ENCODE data around the gene BDKRB2. TPM values are rescaled to one million over a fixed set of nuclear protein-coding genes. Genes with fewer than 3 reads are reported as not detected.

Gene BDKRB2
- total RNA-seq, 1 experiment from 2014 or later, result 0.15 TPM

DNA sequence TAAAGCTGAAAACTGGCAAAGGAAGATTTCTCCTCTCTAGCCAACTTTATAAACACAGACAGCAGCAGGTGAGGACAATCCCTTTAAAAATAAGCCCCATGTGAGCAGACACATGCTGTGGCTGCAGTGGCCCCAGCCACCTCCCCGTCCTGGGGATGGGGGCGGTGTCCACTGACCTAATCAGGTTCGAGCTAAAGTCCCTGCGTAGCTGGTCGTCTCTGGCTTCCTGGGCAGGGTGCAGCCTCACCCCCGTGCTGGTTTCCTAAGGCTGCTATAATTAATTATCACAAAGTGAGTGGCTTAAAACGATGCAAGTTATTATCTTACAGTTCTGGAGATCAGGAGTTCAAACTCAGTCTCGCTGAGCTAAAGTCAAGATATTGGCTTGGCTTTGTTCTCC, 52.4 kb downstream of the BDKRB2 start:
- H2AK5ac ChIP-seq (ENCODE audit: insufficient read length, low read length), result no peak overlapping the region
- no peaks in the 10 kb centered on the region for H4K20me1 ChIP-seq (ENCODE audit: control insufficient read depth, insufficient read depth, insufficient read length)
- no peak overlapping the region for H3K56ac ChIP-seq (ENCODE audit: insufficient read length, low read depth, low read length)
- H3K4me1 Mint-ChIP-seq, result peaks cover 5 to 9% of the 10 kb centered on the region in 2 experiments
- H3K4me2 ChIP-seq (ENCODE audit: insufficient read depth, insufficient read length, low read length), result no peak overlapping the region
- H3K4ac ChIP-seq (ENCODE audit: low read depth, low read length), result no peak overlapping the region
- H3K36me3 Mint-ChIP-seq (ENCODE audit: insufficient read depth in 1 of 3, low read depth in 3 of 3), result no peaks in the 10 kb centered on the region; a peak in 1 of 7 replicates
- no peak overlapping the region for H3K14ac ChIP-seq (ENCODE audit: insufficient read depth, low read length)
- no peak overlapping the region for H2BK12ac ChIP-seq (ENCODE audit: insufficient read length, low read depth, low read length)
- DNase-seq, result no peak
- H3K9me3 Mint-ChIP-seq, result peaks cover 5 to 8% of the 10 kb centered on the region in 2 experiments; a peak in 4 of 5 replicates
- H2BK15ac ChIP-seq (ENCODE audit: low read depth, low read length), result no peak overlapping the region
- H3K4me3 Mint-ChIP-seq, result no peak overlapping the region
- no peak overlapping the region for H4K91ac ChIP-seq (ENCODE audit: insufficient read length, low read depth, low read length)
- peaks cover 11% of the 10 kb centered on the region for H3K27me3 Mint-ChIP-seq (ENCODE audit: low read depth)
- no peaks in the 10 kb centered on the region for H3K27me3 ChIP-seq (ENCODE audit: insufficient read depth, low read length)
- no peak overlapping the region for H2BK5ac ChIP-seq (ENCODE audit: insufficient read length, low read length)
- no peak overlapping the region for H2BK120ac ChIP-seq (ENCODE audit: low read depth, low read length, poor library complexity, severe bottlenecking)
- H2BK20ac ChIP-seq (ENCODE audit: low read depth, low read length, poor library complexity, severe bottlenecking), result no peak overlapping the region
- H3K9me3 ChIP-seq (ENCODE audit: control insufficient read depth, low read depth, low read length), result no peaks in the 10 kb centered on the region
- no peak overlapping the region for H3K27ac ChIP-seq (ENCODE audit: insufficient read length, low read depth, low read length)
- H4K5ac ChIP-seq (ENCODE audit: insufficient read length, low read depth, low read length), result no peak overlapping the region
- TF ChIP-seq, protein P1, sequence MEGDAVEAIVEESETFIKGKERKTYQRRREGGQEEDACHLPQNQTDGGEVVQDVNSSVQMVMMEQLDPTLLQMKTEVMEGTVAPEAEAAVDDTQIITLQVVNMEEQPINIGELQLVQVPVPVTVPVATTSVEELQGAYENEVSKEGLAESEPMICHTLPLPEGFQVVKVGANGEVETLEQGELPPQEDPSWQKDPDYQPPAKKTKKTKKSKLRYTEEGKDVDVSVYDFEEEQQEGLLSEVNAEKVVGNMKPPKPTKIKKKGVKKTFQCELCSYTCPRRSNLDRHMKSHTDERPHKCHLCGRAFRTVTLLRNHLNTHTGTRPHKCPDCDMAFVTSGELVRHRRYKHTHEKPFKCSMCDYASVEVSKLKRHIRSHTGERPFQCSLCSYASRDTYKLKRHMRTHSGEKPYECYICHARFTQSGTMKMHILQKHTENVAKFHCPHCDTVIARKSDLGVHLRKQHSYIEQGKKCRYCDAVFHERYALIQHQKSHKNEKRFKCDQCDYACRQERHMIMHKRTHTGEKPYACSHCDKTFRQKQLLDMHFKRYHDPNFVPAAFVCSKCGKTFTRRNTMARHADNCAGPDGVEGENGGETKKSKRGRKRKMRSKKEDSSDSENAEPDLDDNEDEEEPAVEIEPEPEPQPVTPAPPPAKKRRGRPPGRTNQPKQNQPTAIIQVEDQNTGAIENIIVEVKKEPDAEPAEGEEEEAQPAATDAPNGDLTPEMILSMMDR (conservative IDR thresholded peaks at IDR 0.05), result no peak
- H3K23me2 ChIP-seq (ENCODE audit: insufficient read length, low read depth, low read length, poor library complexity, severe bottlenecking), result no peaks in the 10 kb centered on the region
- H3K79me2 ChIP-seq (ENCODE audit: insufficient read depth, low read length), result no peaks in the 10 kb centered on the region
- H3K9ac ChIP-seq (ENCODE audit: extremely low read depth, insufficient read length, low read length), result no peak overlapping the region
- H4K8ac ChIP-seq (replicated peaks; ENCODE audit: insufficient read length, low read depth, low read length), result no peak overlapping the region
- no peaks in the 10 kb centered on the region for H3K4me1 ChIP-seq (ENCODE audit: insufficient read depth, low read length)
- H3K79me1 ChIP-seq (ENCODE audit: insufficient read depth, low read depth, low read length, poor library complexity, severe bottlenecking), result no peaks in the 10 kb centered on the region
- no peak overlapping the region for H3K18ac ChIP-seq (ENCODE audit: insufficient read length, low read depth, low read length)
- H3K27ac Mint-ChIP-seq, result no peak overlapping the region
- WGBS (ENCODE audit: extremely low coverage, insufficient read length, low lambda C conversion rate), result no CpG with 5 or more reads among the region's 8 CpGs
- no peak overlapping the region for H2AFZ ChIP-seq (ENCODE audit: low read length)
- H3K23ac ChIP-seq (ENCODE audit: insufficient read length, low read depth, low read length), result no peak overlapping the region
- H3T11ph ChIP-seq (ENCODE audit: low read length), result no peak overlapping the region
